HepG2 (cell line): ENCODE data around the gene NLRP6.

Source experiments
- ATF2 ChIP-seq: sonication (generic); formaldehyde crosslinking; IDR thresholded peaks from 2 replicates; pipeline ENCODE4 v1.4.0; 2020; ENCODE audit warnings: missing genetic modification reagents
- ZNF44 ChIP-seq: sonication (generic); formaldehyde crosslinking; IDR thresholded peaks from 2 replicates; pipeline ENCODE4 v1.5.1; 2020; ENCODE audit warnings: mild to moderate bottlenecking, missing genetic modification reagents

GRCh38 chr11:303363-303762 is 25.2 kb downstream of the NLRP6 start:
- TF ChIP-seq ZNF44 (CRISPR knock-in tag) = no peak
- TF ChIP-seq ATF2 (CRISPR knock-in tag) = no peak
